Measurements from ENCODE around the gene CNTN4.

DNA sequence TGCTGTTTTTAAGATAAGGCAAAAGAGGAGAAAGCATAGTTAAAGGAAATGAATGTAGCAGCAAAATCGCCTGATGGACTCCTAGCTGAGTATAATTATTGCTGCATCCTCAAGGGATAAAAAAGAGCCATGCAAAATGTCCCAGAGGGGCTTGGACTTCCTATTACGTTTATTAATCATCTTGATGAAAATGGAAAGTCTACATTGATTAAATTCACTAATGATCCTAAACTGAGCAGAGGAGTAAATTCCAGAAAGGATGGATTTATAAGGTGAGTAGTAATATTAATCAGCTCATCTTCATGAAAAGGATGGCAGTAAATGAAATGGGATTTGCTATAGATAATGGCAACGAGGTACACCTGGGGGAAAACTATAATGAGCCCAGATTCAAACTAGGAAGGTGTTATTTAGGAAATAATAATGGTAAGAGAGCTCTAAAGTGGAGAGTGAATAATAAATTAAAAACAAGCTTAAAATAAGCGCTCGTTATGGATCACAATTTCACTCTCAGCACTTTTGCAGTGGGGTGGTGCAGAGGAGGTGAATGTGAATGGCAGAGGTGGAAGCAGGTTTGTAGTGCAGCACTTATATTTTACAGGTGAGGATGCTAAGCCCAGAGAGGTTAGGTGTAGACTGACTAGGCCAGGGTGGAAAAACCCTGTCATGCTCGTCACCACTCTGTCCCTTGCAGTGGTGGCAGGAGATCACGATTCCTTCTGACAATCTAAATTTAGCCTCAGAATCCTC is 989.2 kb downstream of the CNTN4 start:
- TF ChIP-seq, protein P1, sequence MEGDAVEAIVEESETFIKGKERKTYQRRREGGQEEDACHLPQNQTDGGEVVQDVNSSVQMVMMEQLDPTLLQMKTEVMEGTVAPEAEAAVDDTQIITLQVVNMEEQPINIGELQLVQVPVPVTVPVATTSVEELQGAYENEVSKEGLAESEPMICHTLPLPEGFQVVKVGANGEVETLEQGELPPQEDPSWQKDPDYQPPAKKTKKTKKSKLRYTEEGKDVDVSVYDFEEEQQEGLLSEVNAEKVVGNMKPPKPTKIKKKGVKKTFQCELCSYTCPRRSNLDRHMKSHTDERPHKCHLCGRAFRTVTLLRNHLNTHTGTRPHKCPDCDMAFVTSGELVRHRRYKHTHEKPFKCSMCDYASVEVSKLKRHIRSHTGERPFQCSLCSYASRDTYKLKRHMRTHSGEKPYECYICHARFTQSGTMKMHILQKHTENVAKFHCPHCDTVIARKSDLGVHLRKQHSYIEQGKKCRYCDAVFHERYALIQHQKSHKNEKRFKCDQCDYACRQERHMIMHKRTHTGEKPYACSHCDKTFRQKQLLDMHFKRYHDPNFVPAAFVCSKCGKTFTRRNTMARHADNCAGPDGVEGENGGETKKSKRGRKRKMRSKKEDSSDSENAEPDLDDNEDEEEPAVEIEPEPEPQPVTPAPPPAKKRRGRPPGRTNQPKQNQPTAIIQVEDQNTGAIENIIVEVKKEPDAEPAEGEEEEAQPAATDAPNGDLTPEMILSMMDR (IDR thresholded peaks at IDR 0.05) = no peak
- no peak for TF ChIP-seq POLR2A (IDR thresholded peaks at IDR 0.05)
- TF ChIP-seq POLR2AphosphoS5 (IDR thresholded peaks at IDR 0.05; ENCODE audit: insufficient read depth in 1 of 2, low read depth in 1 of 2) = no peak

All from vagina (tissue), 2 donors.